NCI-H345 treated with DMSO at 0.1 percent for 48 hours (cell line): ENCODE results near the gene ARHGEF12.

ENCODE experiments used
- DNase-seq: peaks from one replicate; lab custom pipeline; 2025; ENCODE audit not compliant: unreplicated experiment; lab: John Stamatoyannopoulos, UW

ARHGEF12 gene

GRCh38 chr11:120420572-120420971 lies 84.4 kb downstream of the ARHGEF12 start:
- DNase-seq = no peak

- DNase-seq = no peak
Observed at GRCh38 chr11:120424185-120424969, 88.2 kb downstream of the ARHGEF12 start.

- no peak for DNase-seq
Observed at GRCh38 chr11:120424970-120425332, 88.7 kb downstream of the ARHGEF12 start.

GRCh38 chr11:120425527-120425926 lies 89.3 kb downstream of the ARHGEF12 start:
- DNase-seq = no peak

- no peak for DNase-seq
Observed at GRCh38 chr11:120430146-120430545, 93.9 kb downstream of the ARHGEF12 start.

GRCh38 chr11:120431633-120432032 lies 95.4 kb downstream of the ARHGEF12 start:
- DNase-seq = no peak

GRCh38 chr11:120432056-120433018 lies 96.1 kb downstream of the ARHGEF12 start:
- DNase-seq = no peak

- no peak for DNase-seq
Observed at GRCh38 chr11:120441592-120441991, 105.4 kb downstream of the ARHGEF12 start.

- no peak for DNase-seq
Observed at GRCh38 chr11:120442031-120442430, 105.8 kb downstream of the ARHGEF12 start.

GRCh38 chr11:120446802-120447201 lies 110.6 kb downstream of the ARHGEF12 start:
- DNase-seq = no peak

- no peak for DNase-seq
Observed at GRCh38 chr11:120448240-120448639, 112.0 kb downstream of the ARHGEF12 start.

- no peak for DNase-seq
Observed at GRCh38 chr11:120455487-120455886, 119.3 kb downstream of the ARHGEF12 start.

GRCh38 chr11:120457996-120458395 lies 121.8 kb downstream of the ARHGEF12 start:
- no peak for DNase-seq

- DNase-seq = no peak
Observed at GRCh38 chr11:120462825-120463224, 126.6 kb downstream of the ARHGEF12 start.

GRCh38 chr11:120465921-120466534 lies 129.8 kb downstream of the ARHGEF12 start:
- DNase-seq = no peak

- DNase-seq = no peak
Observed at GRCh38 chr11:120467627-120468026, 131.4 kb downstream of the ARHGEF12 start.

GRCh38 chr11:120471131-120471530 lies 134.9 kb downstream of the ARHGEF12 start:
- no peak for DNase-seq

GRCh38 chr11:120471994-120472393 lies 135.8 kb downstream of the ARHGEF12 start:
- DNase-seq = no peak

- DNase-seq = no peak
Observed at GRCh38 chr11:120473503-120473902, 137.3 kb downstream of the ARHGEF12 start.

GRCh38 chr11:120482149-120482548 lies 145.9 kb downstream of the ARHGEF12 start:
- DNase-seq = no peak

- no peak for DNase-seq
Observed at GRCh38 chr11:120484722-120485121, 148.5 kb downstream of the ARHGEF12 start.

- no peak for DNase-seq
Observed at GRCh38 chr11:120486138-120486537, 149.9 kb downstream of the ARHGEF12 start.
